Smooth muscle cell of the umbilical artery (primary cell): ENCODE measurements around the gene RUNDC3A. TPM values are rescaled to one million over a fixed set of nuclear protein-coding genes. Genes with fewer than 3 reads are reported as not detected.

Source experiments
- total RNA-seq: library from RNA; depleted of rRNA; stranded (reverse); fragments of >200 nt; gene quantifications from 2 replicates; pipeline ENCODE4 v1.2.3, GENCODE V29; 2014

The RUNDC3A gene
- 0.09 and 0.59 TPM in 2 replicates for total RNA-seq

GRCh38 chr17:44308320-44308818, at the start of gene RUNDC3A:
Gene RUNDC3A (plus strand): TSS chr17:44308601. CDS start chr17:44308833, 232 bp downstream.

GRCh38 chr17:44267818-44268490, 40.4 kb upstream of the RUNDC3A start, which contains the start of gene SLC4A1:
Gene SLC4A1 (minus strand): TSS chr17:44268135. CDS start chr17:44262866, 5,269 bp downstream.

DNA sequence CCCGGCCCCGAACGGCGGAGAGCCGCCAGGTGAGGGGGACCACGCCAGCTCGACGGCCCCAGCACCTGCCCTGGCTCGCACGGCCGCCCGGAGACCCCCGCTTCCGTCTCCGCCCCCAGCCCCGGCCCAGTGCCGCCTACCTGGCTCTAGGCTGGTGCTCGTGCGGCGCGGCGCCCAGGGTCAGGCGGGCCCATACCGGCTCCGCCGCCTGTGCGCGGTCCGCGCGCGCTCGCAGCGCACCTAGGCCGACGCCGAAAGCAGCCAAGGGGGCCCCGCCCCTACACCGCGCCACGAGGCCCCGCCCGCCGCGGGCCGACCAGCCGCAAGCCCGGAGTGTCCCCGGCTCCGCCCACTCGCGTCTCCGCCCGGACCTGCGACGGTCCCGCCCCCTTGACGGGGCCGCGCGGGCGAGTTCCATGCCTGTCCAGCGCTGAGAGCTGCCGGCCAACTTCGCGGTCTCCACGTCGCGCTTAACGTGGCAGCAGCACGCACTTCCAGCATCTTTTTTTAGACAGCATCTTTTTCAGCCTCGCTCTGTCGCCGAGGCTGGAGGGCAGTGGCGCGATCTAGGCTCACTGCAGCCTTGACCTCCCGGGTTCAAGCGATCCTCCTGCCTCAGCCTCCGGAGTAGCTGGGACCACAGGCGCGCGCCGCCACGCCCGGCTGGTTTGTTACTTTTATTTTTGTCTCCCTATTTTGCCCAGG, 16.3 kb downstream of the RUNDC3A start, which contains the start of gene SLC25A39:
Gene SLC25A39, minus strand, starts transcription at position 253 of the 705 bp plus-strand sequence. CDS start 1,261 bp downstream, outside the sequence.

DNA sequence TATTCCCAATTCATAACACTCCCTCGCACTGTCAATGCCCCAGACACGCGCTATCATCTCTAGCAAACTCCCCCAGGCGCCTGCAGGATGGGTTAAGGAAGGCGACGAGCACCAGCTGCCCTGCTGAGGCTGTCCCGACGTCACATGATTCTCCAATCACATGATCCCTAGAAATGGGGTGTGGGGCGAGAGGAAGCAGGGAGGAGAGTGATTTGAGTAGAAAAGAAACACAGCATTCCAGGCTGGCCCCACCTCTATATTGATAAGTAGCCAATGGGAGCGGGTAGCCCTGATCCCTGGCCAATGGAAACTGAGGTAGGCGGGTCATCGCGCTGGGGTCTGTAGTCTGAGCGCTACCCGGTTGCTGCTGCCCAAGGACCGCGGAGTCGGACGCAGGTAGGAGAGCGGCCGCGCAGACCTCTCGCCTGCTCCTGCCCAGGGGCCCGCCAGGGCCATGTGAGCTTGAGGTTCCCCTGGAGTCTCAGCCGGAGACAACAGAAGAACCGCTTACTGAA, 36.6 kb downstream of the RUNDC3A start, which contains the start of gene GRN:
Gene GRN, plus strand, starts transcription at position 364 of the 515 bp plus-strand sequence. CDS start 3,863 bp downstream, outside the sequence.

DNA sequence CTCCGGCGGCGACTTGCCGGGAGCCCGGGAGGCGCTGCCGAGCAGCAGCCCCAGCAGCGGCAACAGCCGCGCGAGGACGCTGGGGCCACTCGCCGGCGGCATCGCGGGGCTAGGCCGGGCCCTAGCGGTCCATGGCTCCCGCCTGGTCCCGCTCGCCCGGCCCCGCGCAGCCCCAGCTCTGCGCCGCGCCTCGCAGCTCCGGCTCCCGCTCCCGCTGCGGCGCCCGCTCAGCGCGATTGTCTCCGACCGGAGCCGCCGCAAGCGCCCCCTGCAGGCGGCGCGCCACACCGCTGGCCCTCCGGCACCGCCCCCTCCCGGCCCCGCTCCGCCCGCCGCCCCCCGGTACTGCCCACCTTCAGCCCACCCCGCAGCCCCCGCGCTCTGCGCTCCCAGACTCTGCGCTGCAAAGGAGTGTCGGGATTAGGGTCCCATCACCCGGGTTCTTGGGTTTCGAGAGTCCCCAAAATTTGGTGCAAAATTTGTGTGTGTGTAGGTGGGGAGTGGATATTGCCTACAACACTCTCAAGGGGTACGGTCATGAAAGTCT, 55.3 kb downstream of the RUNDC3A start, which contains the start of gene FAM171A2:
Gene FAM171A2, minus strand, starts transcription at position 241 of the 547 bp plus-strand sequence. Its CDS starts 139 bp downstream, at position 102.

Other genes starting within 250 kb of the RUNDC3A start
- 26.1 and 44.3 TPM in 2 replicates for gene LSM12, start 241.9 kb upstream of the RUNDC3A start, total RNA-seq
- gene G6PC3, start 237.9 kb upstream of the RUNDC3A start, total RNA-seq: 22.0 and 27.1 TPM in 2 replicates
- gene HDAC5, start 185.0 kb upstream of the RUNDC3A start, total RNA-seq: 27.3 and 48.3 TPM in 2 replicates
- under 0.01 and 1.4 TPM in 2 replicates for gene HROB, start 166.7 kb upstream of the RUNDC3A start, total RNA-seq
- gene ASB16, start 137.9 kb upstream of the RUNDC3A start, total RNA-seq: 0.09 TPM in 1 of 2 replicates, not detected in the other
- 24.5 and 26.4 TPM in 2 replicates for gene TMUB2, start 121.6 kb upstream of the RUNDC3A start, total RNA-seq
- gene ATXN7L3, start 108.7 kb upstream of the RUNDC3A start, total RNA-seq: 37.7 and 49.5 TPM in 2 replicates
- 34.1 and 41.9 TPM in 2 replicates for gene UBTF, start 88.9 kb upstream of the RUNDC3A start, total RNA-seq
- gene SLC4A1, start 40.5 kb upstream of the RUNDC3A start, total RNA-seq: not detected in 2 replicates
- gene SLC25A39, start 16.2 kb downstream of the RUNDC3A start, total RNA-seq: 63.0 and 87.0 TPM in 2 replicates
- gene GRN, start 36.7 kb downstream of the RUNDC3A start, total RNA-seq: 292 and 344 TPM in 2 replicates
- gene FAM171A2, start 55.3 kb downstream of the RUNDC3A start, total RNA-seq: 3.4 and 4.2 TPM in 2 replicates
- under 0.01 and 0.14 TPM in 2 replicates for gene ITGA2B, start 81.0 kb downstream of the RUNDC3A start, total RNA-seq
- gene GPATCH8, start 194.8 kb downstream of the RUNDC3A start, total RNA-seq: 21.7 and 24.6 TPM in 2 replicates
- gene FZD2, start 248.9 kb downstream of the RUNDC3A start, total RNA-seq: 18.3 and 31.5 TPM in 2 replicates